Ammon's horn (tissue), 1 donor: ENCODE measurements around the gene LIMA1.
"Not testable (repeated sequence)": the region's sequence is repeated elsewhere in the genome, so short reads cannot be mapped to it uniquely, and the experiment has no call there.

Experiments used
- DNase-seq: peaks from one replicate; pipeline ENCODE4 v3.0.0-alpha.2; 2016; ENCODE audit warnings: low spot score

LIMA1 gene

GRCh38 chr12:50185970-50186663 lies 97.2 kb downstream of the LIMA1 start:
- DNase-seq = no peak

GRCh38 chr12:50185301-50185895 lies 97.9 kb downstream of the LIMA1 start:
- no peak for DNase-seq

DNA sequence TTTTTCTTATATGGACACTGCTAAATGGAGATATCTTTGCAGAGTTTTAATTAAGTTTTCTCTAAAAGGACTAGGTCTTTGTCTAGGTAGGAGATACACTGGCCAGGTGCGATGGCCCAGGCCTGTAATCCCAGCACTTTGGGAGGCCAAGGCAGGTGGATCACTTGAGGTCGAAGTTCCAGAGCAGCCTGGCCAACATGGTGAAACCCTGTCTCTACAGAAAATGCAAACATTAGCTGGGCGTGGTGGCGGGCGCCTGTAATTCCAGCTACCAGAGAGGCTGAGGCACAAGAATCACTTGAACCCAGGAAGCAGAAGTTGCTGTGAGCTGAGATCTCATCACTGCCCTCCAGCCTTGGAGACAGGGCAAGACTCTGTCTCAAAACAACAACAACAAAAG lies 99.1 kb downstream of the LIMA1 start:
- no peak for DNase-seq

DNA sequence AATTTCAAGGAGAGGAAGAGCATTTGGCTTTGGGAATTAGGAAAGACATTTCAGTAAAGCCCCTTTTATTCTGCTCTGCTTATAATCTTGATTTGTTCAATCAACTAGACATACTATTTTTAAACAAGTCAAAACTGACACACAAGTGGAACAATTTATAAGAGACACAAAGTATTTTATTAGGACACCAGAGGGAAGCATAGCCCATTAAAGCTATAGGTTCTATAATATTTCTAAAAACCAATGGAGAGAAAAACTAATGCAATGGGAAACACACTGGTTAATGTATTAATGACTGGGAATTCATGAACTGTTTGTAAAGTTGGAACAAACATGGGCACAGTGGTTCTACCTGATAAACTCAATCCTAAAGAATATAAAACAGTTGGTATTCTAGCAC lies 100.9 kb downstream of the LIMA1 start:
- DNase-seq = no peak

GRCh38 chr12:50181691-50182090 lies 101.6 kb downstream of the LIMA1 start:
- no peak for DNase-seq

DNA sequence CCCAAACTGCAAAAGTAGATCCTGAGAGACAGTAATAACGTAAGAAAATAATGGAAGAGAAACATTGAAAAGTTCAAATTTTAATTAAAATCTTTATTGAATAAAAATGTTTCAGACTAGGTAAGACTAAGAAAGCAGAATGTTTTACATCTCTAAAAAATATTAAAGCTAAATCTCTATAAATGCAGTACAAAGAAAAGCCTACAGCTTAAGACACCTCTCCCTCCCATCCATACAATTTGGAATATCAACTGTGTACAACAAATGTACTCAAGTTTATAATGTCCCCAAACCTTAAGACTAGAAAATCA lies 107.6 kb downstream of the LIMA1 start:
- DNase-seq = no peak

GRCh38 chr12:50174971-50175715 lies 108.2 kb downstream of the LIMA1 start:
- peak; percentile 83 for DNase-seq

DNA sequence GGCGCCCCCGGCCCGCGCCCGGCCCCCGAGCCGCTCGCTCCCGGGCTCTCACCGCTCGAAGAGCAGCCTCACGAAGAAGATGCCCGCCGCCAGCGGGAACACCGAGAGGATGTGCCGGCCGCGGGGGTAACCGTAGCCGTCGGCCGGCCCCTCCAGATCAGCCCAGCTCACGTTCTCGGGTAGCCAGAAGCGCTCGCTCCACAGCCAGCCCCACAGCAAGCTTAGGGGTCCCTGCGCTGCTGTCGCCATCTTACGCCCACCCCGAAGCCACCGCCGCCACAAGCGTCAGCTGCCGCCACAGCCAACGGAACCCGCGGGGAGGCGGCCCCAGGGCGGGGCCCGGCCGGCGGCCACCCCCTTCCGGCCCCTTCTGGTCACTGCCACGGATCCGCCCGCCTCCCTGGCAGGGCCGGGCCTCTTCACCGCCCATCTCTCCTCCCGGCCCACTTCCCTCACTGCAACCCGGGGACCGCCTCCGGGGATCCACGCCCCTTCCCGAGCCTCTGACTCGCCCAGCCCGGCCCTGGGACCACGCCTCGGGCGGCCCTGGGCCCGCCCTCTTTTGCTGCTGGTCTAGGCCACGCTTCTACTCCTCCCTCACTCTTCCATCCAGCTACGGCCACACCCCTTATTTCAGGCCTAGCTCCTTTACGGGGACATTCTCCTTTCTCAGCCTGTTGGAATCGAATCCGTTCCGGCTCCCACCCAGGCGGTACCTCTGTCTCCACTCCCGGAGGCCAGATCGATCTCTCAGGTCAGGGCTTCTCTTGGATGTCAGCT lies 116.1 kb downstream of the LIMA1 start, which contains the start of gene CERS5:
CERS5 (minus strand) TSS at position 321 of the 780 bp plus-strand sequence; CDS start at position 249, 72 bp downstream.
- DNase-seq = peak; percentile 98

- DNase-seq = peak; percentile 27
Measured at GRCh38 chr12:50166799-50167048, 116.6 kb downstream of the LIMA1 start.

GRCh38 chr12:50164963-50165362 lies 118.4 kb downstream of the LIMA1 start:
- no peak for DNase-seq

GRCh38 chr12:50162230-50162629 lies 121.1 kb downstream of the LIMA1 start:
- DNase-seq = no peak

GRCh38 chr12:50160643-50161042 lies 122.7 kb downstream of the LIMA1 start:
- DNase-seq = no peak

- DNase-seq = no peak
Measured at GRCh38 chr12:50157259-50157658, 126.1 kb downstream of the LIMA1 start.

DNA sequence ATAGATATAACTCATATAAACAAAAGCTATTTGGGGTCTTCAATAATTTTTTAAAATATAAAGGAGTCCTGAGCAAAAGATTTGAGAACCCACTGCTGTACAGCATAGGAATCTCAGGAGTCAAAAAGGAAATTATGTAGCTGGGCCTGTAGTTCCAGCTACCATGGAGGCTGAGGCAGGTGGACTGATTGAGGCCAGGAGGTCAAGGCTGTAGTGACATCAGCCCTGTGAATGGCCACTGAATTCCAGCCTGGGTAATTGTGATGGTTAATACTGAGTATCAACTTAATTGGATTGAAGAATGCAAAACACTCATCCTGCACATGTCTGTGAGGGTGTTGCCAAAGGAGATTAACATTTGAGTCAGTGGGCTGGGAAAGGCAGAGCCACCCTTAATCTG lies 126.7 kb downstream of the LIMA1 start:
- no peak for DNase-seq

- DNase-seq = not testable (repeated sequence)
Measured at GRCh38 chr12:50154947-50155346, 128.4 kb downstream of the LIMA1 start.

DNA sequence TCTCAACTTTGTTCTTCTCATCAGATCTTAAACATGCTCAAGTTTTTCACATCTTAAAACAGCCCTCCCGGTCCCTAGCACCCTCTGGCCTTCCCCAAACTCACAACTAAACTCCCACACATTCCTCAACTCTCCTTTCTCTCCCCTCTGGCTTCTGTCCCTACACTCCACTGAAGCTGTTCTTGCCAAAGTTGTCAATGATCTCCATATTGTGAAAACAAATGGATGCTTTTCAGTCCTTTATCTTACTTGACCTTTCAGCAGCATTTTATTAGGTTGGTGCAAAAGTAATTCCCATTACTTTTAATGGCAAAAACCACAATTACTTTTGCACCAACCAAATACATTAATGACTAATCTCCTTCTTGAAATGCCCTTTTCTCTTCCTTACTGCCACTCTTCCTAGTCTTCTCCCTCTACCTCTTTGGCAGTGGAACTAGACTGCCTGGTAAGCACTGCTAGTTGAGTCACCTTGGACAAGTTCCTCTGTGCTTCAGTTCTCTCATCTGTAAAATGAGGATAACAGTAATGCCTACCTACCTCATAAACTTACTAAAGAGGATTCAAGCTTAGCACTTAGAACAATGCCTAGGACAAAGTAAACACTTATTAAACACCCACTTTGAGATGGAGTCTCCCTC lies 132.2 kb downstream of the LIMA1 start:
- DNase-seq = no peak

DNA sequence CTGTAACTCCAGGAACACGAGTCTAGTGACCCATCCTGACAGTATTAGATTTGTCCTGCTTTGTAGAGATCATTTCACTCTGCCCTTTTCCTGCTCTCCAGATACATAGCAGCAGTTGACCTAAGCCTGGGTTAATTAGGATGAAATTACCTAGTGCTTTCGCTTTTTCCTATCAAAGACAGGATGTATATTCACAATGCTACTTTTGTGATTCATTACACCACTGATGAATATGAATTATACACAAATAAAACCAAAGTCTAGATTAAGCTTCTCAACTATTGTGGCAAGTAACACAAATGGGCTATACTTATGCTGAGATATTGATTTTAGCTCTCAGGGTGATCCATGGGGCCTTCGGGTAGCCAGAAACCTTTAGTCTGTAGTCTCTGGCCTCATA lies 134.0 kb downstream of the LIMA1 start:
- DNase-seq = no peak

DNA sequence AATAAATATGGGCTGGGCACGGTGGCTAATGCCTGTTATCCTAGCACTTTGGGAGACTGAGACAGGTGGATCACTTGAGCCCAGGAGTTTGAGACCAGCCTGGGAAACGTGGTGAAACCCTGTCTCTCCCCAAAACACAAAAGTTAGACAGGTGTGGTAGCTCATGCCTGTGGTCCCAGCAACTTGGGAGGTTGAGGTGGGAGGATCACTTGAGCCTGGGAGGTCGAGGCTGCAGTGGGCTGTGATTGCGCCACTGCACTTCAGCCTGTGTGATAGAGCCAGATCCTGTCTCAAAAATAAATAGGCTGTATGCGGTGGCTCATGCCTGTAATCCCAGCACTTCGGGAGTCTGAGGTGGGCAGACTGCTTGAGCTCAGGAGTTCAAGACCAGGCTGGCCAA lies 135.3 kb downstream of the LIMA1 start:
- DNase-seq = not testable (repeated sequence)

GRCh38 chr12:50147281-50147680 lies 136.0 kb downstream of the LIMA1 start:
- DNase-seq = no peak

- DNase-seq = no peak
Measured at GRCh38 chr12:50145439-50145838, 137.9 kb downstream of the LIMA1 start.

DNA sequence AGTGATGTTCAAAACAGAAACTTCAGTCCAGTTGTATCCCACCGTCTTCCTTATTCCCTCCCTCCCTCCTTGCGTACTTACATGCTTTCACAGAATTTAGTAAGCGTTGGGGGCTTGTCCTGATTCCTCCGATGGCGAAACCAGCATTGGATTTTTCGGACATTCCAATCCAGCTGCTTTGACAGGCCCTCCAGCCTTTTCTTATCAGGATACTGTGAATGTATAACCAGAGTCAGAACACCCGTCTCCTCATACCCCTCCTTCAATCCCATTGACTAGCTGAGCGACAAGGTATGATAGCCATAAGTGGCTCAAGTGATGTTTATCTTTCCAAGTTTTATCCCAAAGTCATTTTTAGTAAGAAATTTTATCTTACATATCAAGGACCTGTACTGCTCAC lies 140.3 kb downstream of the LIMA1 start:
- no peak for DNase-seq

GRCh38 chr12:50132505-50133135 lies 150.7 kb downstream of the LIMA1 start:
- peak; percentile 49 for DNase-seq
